ENCODE data around the gene CCDC82. TPM values are rescaled to one million over a fixed set of nuclear protein-coding genes. Genes with fewer than 3 reads are reported as not detected.

Gene CCDC82
- total RNA-seq, 2 experiments from 2014 or later: 34.6 to 40.3 TPM

- ATAC-seq (ENCODE audit: low read depth) (no peak), DNase-seq (no peak)
- no peaks in the 10 kb centered on the region for H3K9me3 Mint-ChIP-seq
- peaks cover 34% of the 10 kb centered on the region for H3K36me3 Mint-ChIP-seq
- H3K4me3 Mint-ChIP-seq: no peak overlapping the region
- POLR2A ChIA-PET: no interaction called here
- peaks cover 55% of the 10 kb centered on the region for H3K4me1 Mint-ChIP-seq
- H3K27me3 Mint-ChIP-seq: no peaks in the 10 kb centered on the region
- H3K27ac Mint-ChIP-seq: peak overlapping the region; percentile 38
Observed at GRCh38 chr11:96332126-96332771, 57.5 kb downstream of the CCDC82 start.

- H3K9me3 Mint-ChIP-seq: no peaks in the 10 kb centered on the region
- H3K4me3 Mint-ChIP-seq: no peak overlapping the region
- DNase-seq (no peak), ATAC-seq (ENCODE audit: low read depth) (no peak)
- peak overlapping the region; percentile 38 for H3K27ac Mint-ChIP-seq
- POLR2A ChIA-PET: interaction anchor here (0.7 kb wide), 1 partner anchor 275 kb away, joined by 3 read pairs; no protein-coding TSS in a partner anchor
- H3K36me3 Mint-ChIP-seq: peaks cover 37% of the 10 kb centered on the region
- H3K27me3 Mint-ChIP-seq: no peaks in the 10 kb centered on the region
- peaks cover 51% of the 10 kb centered on the region for H3K4me1 Mint-ChIP-seq
Observed at GRCh38 chr11:96331699-96332116, 58.0 kb downstream of the CCDC82 start.

DNA sequence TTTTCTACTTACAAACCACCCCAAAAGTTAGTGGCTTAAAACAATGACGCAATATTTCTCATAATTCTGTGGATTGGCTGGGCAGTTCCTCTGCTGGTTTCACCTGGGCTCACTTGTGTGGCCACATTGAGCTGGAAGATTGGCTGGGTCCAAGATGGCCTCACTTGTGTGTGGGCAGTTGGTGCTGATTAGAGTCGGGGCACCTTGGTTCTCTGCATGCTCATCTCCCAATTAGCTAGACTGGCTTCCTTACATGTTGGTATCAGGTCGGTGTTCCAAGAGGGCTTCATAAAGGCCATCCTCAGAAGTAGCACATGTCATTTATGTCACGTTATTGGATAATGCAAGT lies 59.2 kb downstream of the CCDC82 start:
- Mint-ChIP-seq H3K36me3 (peaks cover 35% of the 10 kb centered on the region), H3K4me3 (peak overlapping the region; percentile 25), H3K4me1 (peaks cover 44% of the 10 kb centered on the region), H3K27ac (peak overlapping the region; percentile 62), H3K9me3 (no peaks in the 10 kb centered on the region), H3K27me3 (no peaks in the 10 kb centered on the region)
- POLR2A ChIA-PET: interaction anchor here (0.9 kb wide), 2 partner anchors 9 to 13 kb away, joined by 3 to 4 read pairs; partner anchors contain the start of gene MAML2
- no peak for DNase-seq
- no peak for ATAC-seq (ENCODE audit: low read depth)

DNA sequence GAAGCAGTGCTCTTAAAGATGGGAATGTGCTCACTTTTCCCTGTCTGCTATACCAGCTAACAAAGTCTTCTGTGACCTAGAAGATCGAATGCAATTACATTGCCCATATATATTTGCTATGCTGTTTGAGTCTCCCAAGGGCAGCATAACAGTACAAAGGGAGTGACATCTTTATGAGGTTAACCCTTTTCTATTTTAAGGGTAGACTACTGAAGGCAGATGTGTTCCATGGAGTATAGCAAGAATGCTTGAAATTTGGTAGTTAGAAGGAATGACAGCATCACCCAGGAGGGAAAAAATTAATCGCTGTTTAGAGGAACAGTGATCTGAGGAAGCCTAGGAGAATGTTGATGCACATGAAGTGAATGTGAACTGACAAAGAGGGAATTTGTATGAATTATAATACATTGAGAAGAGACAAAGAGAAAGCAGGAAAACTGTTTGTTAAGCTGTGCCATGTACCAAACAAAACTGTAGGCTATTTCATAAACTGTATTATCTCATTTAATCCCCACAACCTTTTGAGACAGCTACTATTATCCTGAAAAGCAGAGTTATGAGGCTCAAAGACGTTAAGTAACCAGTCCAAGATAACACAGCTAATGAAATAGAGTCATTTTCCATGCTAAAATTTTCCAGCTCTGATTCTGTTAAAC lies 59.7 kb downstream of the CCDC82 start:
- Mint-ChIP-seq H3K4me1 (peaks cover 42% of the 10 kb centered on the region), H3K9me3 (no peaks in the 10 kb centered on the region), H3K4me3 (peak overlapping the region; percentile 61), H3K27me3 (no peaks in the 10 kb centered on the region), H3K27ac (peak overlapping the region; percentile 56), H3K36me3 (peaks cover 33% of the 10 kb centered on the region)
- POLR2A ChIA-PET: interaction anchor here (0.9 to 1.1 kb wide), 3 partner anchors 10 to 13 kb away, joined by 3 to 4 read pairs (median 4); partner anchors contain the start of gene MAML2
- ATAC-seq (ENCODE audit: low read depth) (peak; percentile 6), DNase-seq (no peak)

GRCh38 chr11:96329419-96329818 lies 60.3 kb downstream of the CCDC82 start:
- peaks cover 37% of the 10 kb centered on the region for H3K4me1 Mint-ChIP-seq
- H3K27ac Mint-ChIP-seq: peak overlapping the region; percentile 56
- DNase-seq: no peak
- H3K27me3 Mint-ChIP-seq: no peaks in the 10 kb centered on the region
- peak; percentile 64 for ATAC-seq (ENCODE audit: low read depth)
- peaks cover 31% of the 10 kb centered on the region for H3K36me3 Mint-ChIP-seq
- H3K9me3 Mint-ChIP-seq: no peaks in the 10 kb centered on the region
- POLR2A ChIA-PET: interaction anchor here (0.9 to 1.1 kb wide), 2 partner anchors 11 kb away, joined by 4 read pairs; no protein-coding TSS in a partner anchor
- H3K4me3 Mint-ChIP-seq: peak overlapping the region; percentile 61

DNA sequence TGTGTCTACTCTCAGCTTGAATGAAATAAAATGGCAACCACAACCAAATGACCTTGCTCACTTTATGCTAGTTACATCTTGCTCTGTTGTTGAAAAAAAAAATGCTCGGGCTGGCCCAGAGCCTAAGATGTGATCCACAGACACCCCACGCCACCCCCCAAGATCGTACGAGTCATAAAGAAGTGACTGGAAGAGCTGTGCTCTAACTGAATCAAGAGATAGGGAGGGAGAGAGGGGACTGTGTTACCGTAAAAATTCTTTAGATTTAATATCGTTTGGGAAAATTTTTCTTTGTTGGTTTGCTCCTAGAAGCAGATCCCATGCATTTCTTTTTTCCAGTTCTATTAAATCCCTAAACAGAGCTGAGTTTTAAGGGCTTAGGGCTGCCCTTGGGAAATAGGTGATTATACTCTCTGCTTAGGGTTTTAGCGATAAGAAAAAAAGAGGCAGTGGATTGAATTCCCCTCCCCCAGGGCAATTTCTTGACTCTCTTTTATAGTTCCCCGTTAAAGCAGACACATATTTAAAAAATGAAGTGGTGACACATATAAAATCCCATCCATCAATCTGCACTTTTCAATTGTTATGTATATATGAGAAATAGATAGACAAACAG lies 61.2 kb downstream of the CCDC82 start:
- H3K36me3 Mint-ChIP-seq: peaks cover 33% of the 10 kb centered on the region
- no peaks in the 10 kb centered on the region for H3K27me3 Mint-ChIP-seq
- H3K27ac Mint-ChIP-seq: no peak overlapping the region
- peaks cover 36% of the 10 kb centered on the region for H3K4me1 Mint-ChIP-seq
- DNase-seq (no peak), ATAC-seq (ENCODE audit: low read depth) (no peak)
- POLR2A ChIA-PET: interaction anchor here (0.6 to 1.1 kb wide), 2 partner anchors 11 to 1260 kb away, joined by 3 to 4 read pairs; no protein-coding TSS in a partner anchor
- no peak overlapping the region for H3K4me3 Mint-ChIP-seq
- no peaks in the 10 kb centered on the region for H3K9me3 Mint-ChIP-seq

- Mint-ChIP-seq H3K9me3 (no peaks in the 10 kb centered on the region), H3K4me1 (peaks cover 24% of the 10 kb centered on the region), H3K36me3 (peaks cover 36% of the 10 kb centered on the region), H3K27me3 (no peaks in the 10 kb centered on the region), H3K27ac (no peak overlapping the region), H3K4me3 (no peak overlapping the region)
- POLR2A ChIA-PET: no interaction called here
- DNase-seq: no peak
- ATAC-seq (ENCODE audit: low read depth): no peak
Observed at GRCh38 chr11:96326959-96327358, 62.8 kb downstream of the CCDC82 start.

GRCh38 chr11:96324912-96325311 lies 64.8 kb downstream of the CCDC82 start:
- ATAC-seq (ENCODE audit: low read depth) (no peak), DNase-seq (no peak)
- H3K4me1 Mint-ChIP-seq: peaks cover 16% of the 10 kb centered on the region
- H3K36me3 Mint-ChIP-seq: peaks cover 45% of the 10 kb centered on the region
- no peak overlapping the region for H3K27ac Mint-ChIP-seq
- no peaks in the 10 kb centered on the region for H3K27me3 Mint-ChIP-seq
- no peak overlapping the region for H3K4me3 Mint-ChIP-seq
- H3K9me3 Mint-ChIP-seq: no peaks in the 10 kb centered on the region
- POLR2A ChIA-PET: no interaction called here

DNA sequence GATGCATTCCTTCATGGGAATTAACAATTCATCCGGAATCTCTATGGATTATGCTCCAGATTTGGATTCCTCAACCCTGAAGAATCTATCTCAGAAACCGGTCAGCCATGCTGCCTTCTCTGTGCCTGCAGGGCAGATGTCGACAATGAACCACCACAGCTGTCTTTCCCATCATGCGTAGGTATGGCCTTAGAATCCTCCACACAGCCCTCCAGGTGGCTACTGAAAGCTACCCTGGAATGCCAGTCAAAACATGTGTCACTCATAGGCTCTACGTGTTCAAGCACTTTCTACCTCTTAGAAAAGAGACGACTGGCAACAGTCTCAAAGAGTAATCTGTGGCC lies 66.1 kb downstream of the CCDC82 start:
- no peak overlapping the region for H3K27ac Mint-ChIP-seq
- no peak overlapping the region for H3K4me3 Mint-ChIP-seq
- peaks cover 47% of the 10 kb centered on the region for H3K36me3 Mint-ChIP-seq
- ATAC-seq (ENCODE audit: low read depth): no peak
- no peaks in the 10 kb centered on the region for H3K9me3 Mint-ChIP-seq
- no peaks in the 10 kb centered on the region for H3K27me3 Mint-ChIP-seq
- POLR2A ChIA-PET: no interaction called here
- DNase-seq: no peak
- peaks cover 6% of the 10 kb centered on the region for H3K4me1 Mint-ChIP-seq

GRCh38 chr11:96322775-96323641 lies 66.7 kb downstream of the CCDC82 start:
- Mint-ChIP-seq H3K4me1 (peaks cover 9% of the 10 kb centered on the region), H3K27me3 (no peaks in the 10 kb centered on the region), H3K27ac (no peak overlapping the region), H3K4me3 (no peak overlapping the region), H3K9me3 (no peaks in the 10 kb centered on the region), H3K36me3 (peaks cover 47% of the 10 kb centered on the region)
- ATAC-seq (ENCODE audit: low read depth) (no peak), DNase-seq (no peak)
- POLR2A ChIA-PET: no interaction called here

DNA sequence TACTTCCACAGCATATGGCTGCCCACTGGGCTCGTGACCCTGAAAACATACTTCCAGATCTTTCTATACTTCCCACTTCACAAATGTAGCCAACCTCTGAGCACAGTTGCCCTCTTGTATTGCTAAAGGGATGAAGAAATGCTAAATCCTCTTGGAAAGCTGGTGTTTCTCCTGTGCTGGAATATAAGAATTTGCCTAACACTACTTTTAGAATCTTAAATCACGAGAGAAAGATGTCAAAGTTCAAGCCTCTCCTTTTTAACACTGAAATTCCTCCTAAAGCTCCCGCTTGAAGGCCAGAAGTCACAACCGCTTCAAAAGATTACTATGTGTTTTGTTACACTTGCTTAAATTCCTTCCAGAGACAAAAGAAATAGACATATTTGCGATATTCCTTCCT lies 68.6 kb downstream of the CCDC82 start:
- ATAC-seq (ENCODE audit: low read depth): no peak
- DNase-seq: no peak
- Mint-ChIP-seq H3K36me3 (peaks cover 56% of the 10 kb centered on the region), H3K27ac (no peak overlapping the region), H3K9me3 (no peaks in the 10 kb centered on the region), H3K4me3 (no peak overlapping the region), H3K27me3 (no peaks in the 10 kb centered on the region), H3K4me1 (peaks cover 20% of the 10 kb centered on the region)
- POLR2A ChIA-PET: no interaction called here

DNA sequence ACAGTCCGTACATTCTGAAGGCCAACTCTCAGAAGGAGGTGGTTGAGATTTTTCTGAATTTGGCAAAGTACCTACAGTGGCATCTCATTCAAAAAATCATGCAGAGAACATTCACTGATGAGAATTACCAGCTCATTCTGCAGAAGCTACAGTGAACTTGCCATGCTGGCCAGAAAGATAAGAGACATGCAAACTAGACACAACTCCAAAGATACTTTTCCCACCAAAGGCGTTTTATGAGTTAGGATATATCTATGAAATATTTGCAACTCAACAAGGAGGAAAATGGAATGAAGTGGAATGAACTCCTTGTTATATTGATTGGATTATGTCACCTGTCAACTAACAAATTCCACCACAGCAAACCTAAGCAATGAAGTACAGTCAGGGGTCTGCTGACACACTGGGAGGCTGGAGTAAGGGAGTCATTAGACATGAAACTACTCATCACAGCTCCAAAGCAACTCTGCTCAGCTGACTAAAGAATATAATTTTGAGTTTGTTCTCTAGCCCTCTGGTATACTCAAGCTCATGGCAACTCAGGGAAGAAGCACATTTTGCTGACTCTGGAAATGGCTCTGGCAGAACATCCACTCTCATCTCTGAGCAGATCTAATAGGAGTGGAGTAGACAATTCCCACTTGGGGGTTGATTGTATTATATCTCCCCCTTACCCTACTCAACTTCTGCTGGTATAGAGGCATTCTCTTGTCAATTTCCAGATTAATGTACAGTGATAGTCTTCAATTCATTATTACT lies 69.6 kb downstream of the CCDC82 start:
- no peak for ATAC-seq (ENCODE audit: low read depth)
- POLR2A ChIA-PET: interaction anchor here (1.8 kb wide), 1 partner anchor 18 kb away, joined by 4 read pairs; no protein-coding TSS in a partner anchor
- H3K36me3 Mint-ChIP-seq: peaks cover 61% of the 10 kb centered on the region
- H3K9me3 Mint-ChIP-seq: no peaks in the 10 kb centered on the region
- no peaks in the 10 kb centered on the region for H3K27me3 Mint-ChIP-seq
- peaks cover 25% of the 10 kb centered on the region for H3K4me1 Mint-ChIP-seq
- no peak overlapping the region for H3K4me3 Mint-ChIP-seq
- DNase-seq: no peak
- H3K27ac Mint-ChIP-seq: no peak overlapping the region
